IMR-90 (cell line): Measurements from ENCODE around the gene ERRFI1. TPM values are rescaled to one million over a fixed set of nuclear protein-coding genes. Genes with fewer than 3 reads are reported as not detected.

Experiments
- ATAC-seq: fragments of 200-7000 bp; cut with Tn5 transposase; 2 replicates; pipeline ENCODE4 v1.9.1; 2020; ENCODE audit warnings: low read depth, mild to moderate bottlenecking, moderate library complexity
- BruUV-seq: library from RNA; stranded (reverse); fragments of 400-500 nt; replicated peaks from 2 replicates; lab custom pipeline; 2021; lab: Mats Ljungman, UMichigan
- CTCF ChIA-PET: fragments of 300-600 bp; formaldehyde crosslinking; extraction: SDS; loops from one replicate; lab custom pipeline; 2021; ENCODE audit warnings: antibody characterized with exemption; lab: Yijun Ruan, JAX
- POLR2A ChIA-PET: fragments of 300-600 bp; sonication (Branson Sonifier 250); formaldehyde crosslinking; loops from one replicate; lab custom pipeline; 2022; ENCODE audit warnings: antibody characterized with exemption; ENCODE audit not compliant: unreplicated experiment; lab: Charles Lee
- DNase-seq: peaks from one replicate; pipeline ENCODE4 v3.0.0; 2013
- H2AFZ ChIP-seq: replicated peaks from 2 replicates; pipeline ENCODE3; 2013; ENCODE audit warnings: low read length, mild to moderate bottlenecking; ENCODE audit not compliant: poor library complexity
- H2AK5ac ChIP-seq: 2 replicates; pipeline ENCODE4 v1.6.1; 2013; ENCODE audit warnings: low read depth, low read length, inconsistent platforms
- H2AK9ac ChIP-seq: replicated peaks from 2 replicates; pipeline ENCODE3; 2013; ENCODE audit warnings: mild to moderate bottlenecking, low read depth, low read length, moderate library complexity; ENCODE audit not compliant: poor library complexity
- H2BK120ac ChIP-seq: 2 replicates; pipeline ENCODE4 v1.6.1; 2013; ENCODE audit warnings: low read depth, low read length, inconsistent platforms
- H2BK15ac ChIP-seq: 3 replicates; pipeline ENCODE4 v1.6.1; 2013; ENCODE audit warnings: low read depth, low read length, inconsistent platforms
- H2BK20ac ChIP-seq: 2 replicates; pipeline ENCODE4 v1.6.1; 2013; ENCODE audit warnings: low read depth, mild to moderate bottlenecking, inconsistent platforms, low read length, moderate library complexity
- H2BK5ac ChIP-seq: 2 replicates; pipeline ENCODE4 v1.6.1; 2013; ENCODE audit warnings: mild to moderate bottlenecking, low read depth, low read length, inconsistent platforms; ENCODE audit not compliant: poor library complexity, severe bottlenecking
- H3K14ac ChIP-seq: replicated peaks from 2 replicates; pipeline ENCODE4 v1.6.1; 2013; ENCODE audit warnings: low read depth, low read length, inconsistent platforms
- H3K18ac ChIP-seq: 2 replicates; pipeline ENCODE4 v1.6.1; 2013; ENCODE audit warnings: low read depth, low read length, control low read depth
- H3K23ac ChIP-seq: 2 replicates; pipeline ENCODE4 v1.6.1; 2013; ENCODE audit warnings: low read depth, low read length, inconsistent platforms
- H3K27ac ChIP-seq: 2 replicates; pipeline ENCODE4 v1.5.1; 2013; ENCODE audit warnings: mild to moderate bottlenecking, control low read depth, low read length; ENCODE audit not compliant: insufficient read depth
- H3K27me3 ChIP-seq: 2 replicates; pipeline ENCODE4 v1.6.1; 2013; ENCODE audit warnings: low read length; ENCODE audit not compliant: control insufficient read depth, insufficient read depth
- H3K36me3 ChIP-seq: 2 replicates; pipeline ENCODE4 v1.6.1; 2013; ENCODE audit warnings: low read length, mixed read lengths; ENCODE audit not compliant: control insufficient read depth, insufficient read depth
- H3K4ac ChIP-seq: 2 replicates; pipeline ENCODE4 v1.6.1; 2013; ENCODE audit warnings: low read depth, low read length, inconsistent platforms
- H3K4me1 ChIP-seq: 2 replicates; pipeline ENCODE4 v1.6.1; 2013; ENCODE audit warnings: low read length, mixed read lengths; ENCODE audit not compliant: control insufficient read depth, insufficient read depth
- H3K4me2 ChIP-seq: 2 replicates; pipeline ENCODE4 v1.6.1; 2013; ENCODE audit warnings: low read depth, mild to moderate bottlenecking, control low read depth, low read length, moderate library complexity
- H3K4me3 ChIP-seq: 2 replicates; pipeline ENCODE4 v1.5.1; 2013; ENCODE audit warnings: low read depth, mild to moderate bottlenecking, control low read depth, low read length, moderate library complexity; ENCODE audit not compliant: insufficient read depth
- H3K56ac ChIP-seq: 2 replicates; pipeline ENCODE4 v1.6.1; 2013; ENCODE audit warnings: low read length, inconsistent platforms; ENCODE audit not compliant: insufficient read depth; ENCODE audit errors: extremely low read depth
- H3K79me1 ChIP-seq, 2 experiments: 2 replicates each; pipeline ENCODE4 v1.6.1; 2013; ENCODE audit warnings: low read length in 2 of 2, inconsistent platforms in 1 of 2, low read depth in 1 of 2
- H3K9ac ChIP-seq: 2 replicates; pipeline ENCODE4 v1.6.1; 2013; ENCODE audit warnings: low read depth, low read length, control low read depth
- H3K9me1 ChIP-seq: 2 replicates; pipeline ENCODE4 v1.6.1; 2013; ENCODE audit warnings: low read length, inconsistent platforms; ENCODE audit not compliant: insufficient read depth
- H3K9me3 ChIP-seq: 2 replicates; pipeline ENCODE4 v1.6.1; 2013; ENCODE audit warnings: low read length; ENCODE audit not compliant: control insufficient read depth, insufficient read depth
- H4K20me1 ChIP-seq: 2 replicates; pipeline ENCODE4 v1.6.1; 2013; ENCODE audit warnings: low read length, inconsistent platforms; ENCODE audit not compliant: insufficient read depth
- H4K5ac ChIP-seq: 2 replicates; pipeline ENCODE4 v1.6.1; 2013; ENCODE audit warnings: mild to moderate bottlenecking, low read depth, low read length, control low read depth
- H4K8ac ChIP-seq, 2 experiments: 2 replicates each; pipeline ENCODE4 v1.6.1; 2013; ENCODE audit warnings: low read depth in 2 of 2, low read length in 2 of 2, control low read depth in 1 of 2, inconsistent platforms in 1 of 2
- H4K91ac ChIP-seq: 2 replicates; pipeline ENCODE4 v1.6.1; 2013; ENCODE audit warnings: low read depth, low read length, inconsistent platforms; ENCODE audit not compliant: insufficient read depth
- BHLHE40 ChIP-seq: fragments of 150-350 bp; IDR thresholded peaks from 2 replicates; pipeline ENCODE4 v1.6.1; 2016; ENCODE audit warnings: mild to moderate bottlenecking, low read depth, low read length
- CEBPB ChIP-seq: IDR thresholded peaks from 2 replicates; pipeline ENCODE4 v1.6.1; 2012; ENCODE audit warnings: low read depth, low read length, improper control_type of control experiment
- CHD1 ChIP-seq: IDR thresholded peaks from 2 replicates; pipeline ENCODE4 v1.6.1; 2012; ENCODE audit warnings: low read depth, low read length, improper control_type of control experiment
- CTCF ChIP-seq: conservative IDR thresholded peaks from 2 replicates; pipeline ENCODE4 v1.5.1; 2012; ENCODE audit warnings: mild to moderate bottlenecking, low read depth, low read length, improper control_type of control experiment
- FOS ChIP-seq: fragments of 150-350 bp; IDR thresholded peaks from 2 replicates; pipeline ENCODE4 v1.6.1; 2016; ENCODE audit warnings: low read depth, low read length
- MAZ ChIP-seq: IDR thresholded peaks from 2 replicates; pipeline ENCODE4 v1.6.1; 2012; ENCODE audit warnings: low read depth, mild to moderate bottlenecking, low read length, improper control_type of control experiment, moderate library complexity, borderline replicate concordance
- MXI1 ChIP-seq: IDR thresholded peaks from 2 replicates; pipeline ENCODE4 v1.6.1; 2012; ENCODE audit warnings: low read depth, mild to moderate bottlenecking, low read length, moderate library complexity, borderline replicate concordance
- NFE2L2 ChIP-seq: fragments of 150-350 bp; IDR thresholded peaks from 2 replicates; pipeline ENCODE4 v1.6.1; 2016; ENCODE audit warnings: low read depth, mild to moderate bottlenecking, low read length
- POLR2A ChIP-seq: IDR thresholded peaks from 2 replicates; pipeline ENCODE4 v1.6.1; 2012; ENCODE audit warnings: mild to moderate bottlenecking, low read depth, low read length
- RAD21 ChIP-seq: IDR thresholded peaks from 2 replicates; pipeline ENCODE4 v1.6.1; 2012; ENCODE audit warnings: low read length, improper control_type of control experiment
- RCOR1 ChIP-seq: IDR thresholded peaks from 2 replicates; pipeline ENCODE4 v1.6.1; 2012; ENCODE audit warnings: mild to moderate bottlenecking, low read length, improper control_type of control experiment; ENCODE audit not compliant: insufficient replicate concordance
- RFX5 ChIP-seq: IDR thresholded peaks from 2 replicates; pipeline ENCODE4 v1.8.0; 2012; ENCODE audit warnings: low read depth, mild to moderate bottlenecking, low read length, moderate library complexity
- SMC3 ChIP-seq: fragments of 150-350 bp; IDR thresholded peaks from 2 replicates; pipeline ENCODE4 v1.6.1; 2016; ENCODE audit warnings: low read depth, mild to moderate bottlenecking, antibody characterized with exemption, low read length, moderate library complexity
- USF2 ChIP-seq: fragments of 150-350 bp; IDR thresholded peaks from 2 replicates; pipeline ENCODE4 v1.6.1; 2017; ENCODE audit warnings: mild to moderate bottlenecking, antibody characterized with exemption, low read length, low read depth
- WGBS, 2 experiments: methylation state at CpG; one replicate each; pipeline versions ENCODE4 v1.1.5 to v1.1.7; 2013; ENCODE audit warnings: missing lambda C conversion rate in 2 of 2; ENCODE audit not compliant: insufficient read length in 1 of 2; ENCODE audit errors: extremely low coverage in 2 of 2; 5-methylcytosine and 5-hydroxymethylcytosine counted together
- dilution Hi-C: fragments of 300-500 bp; cut with HindIII; formaldehyde crosslinking; loops from one replicate; pipeline ENCODE4 v1.14.3; 2018; ENCODE audit warnings: low sequenced_read_pairs; ENCODE audit not compliant: unreplicated experiment
- in situ Hi-C: fragments of 300-500 bp; cut with MboI; formaldehyde crosslinking; loops from 3 replicates; pipeline ENCODE4 v1.14.3; 2019; ENCODE audit warnings: low sequenced_read_pairs, inconsistent platforms, mixed read lengths
- intact Hi-C: fragments of 100-400 bp; cut with micrococcal nuclease; formaldehyde crosslinking; loops from 2 replicates; pipeline ENCODE4 v1.10.0; 2022
- polyA plus RNA-seq, 3 experiments: library from polyadenylated mRNA; depleted of rRNA; stranded (reverse); fragments of >200 nt; gene quantifications; 2 replicates each; pipeline ENCODE4 v1.2.3, GENCODE V29; 2012; ENCODE audit warnings: low replicate concordance in 1 of 3
- total RNA-seq: library from RNA; depleted of rRNA; stranded (reverse); fragments of >200 nt; gene quantifications from 2 replicates; pipeline ENCODE4 v1.2.3, GENCODE V29; 2012

The ERRFI1 gene
- total and polyA plus RNA-seq, 2 of the 4 experiments (the other 2 are of a cell fraction), result 101 to 145 TPM

GRCh38 chr1:8009043-8010002, 16.8 kb downstream of the ERRFI1 start:
- H4K20me1 ChIP-seq, result peaks cover 32% of the 10 kb centered on the region
- 0 out of 2 replicates have a peak overlapping the region, but pooled peaks have one; percentile 7 for H3K4ac ChIP-seq
- no peak overlapping the region for H3K23ac ChIP-seq
- H4K8ac ChIP-seq, result no peak overlapping the region; a peak in 1 of 4 replicates
- DNase-seq (no peak), ATAC-seq (no peak)
- H2AK9ac ChIP-seq, result no peak overlapping the region
- H3K4me2 ChIP-seq, result no peak overlapping the region
- H3K79me1 ChIP-seq, result peaks cover 28 to 48% of the 10 kb centered on the region in 2 experiments
- ChIA-PET CTCF (no interaction called here), POLR2A (no interaction called here)
- peaks cover 9% of the 10 kb centered on the region for H3K4me1 ChIP-seq
- no peak overlapping the region for H3K9ac ChIP-seq
- H4K91ac ChIP-seq, result no peak overlapping the region
- H3K27ac ChIP-seq, result no peak overlapping the region
- TF ChIP-seq BHLHE40 (no peak), RAD21 (no peak), MXI1 (no peak), POLR2A (no peak), NFE2L2 (no peak), RFX5 (no peak), MAZ (no peak), USF2 (no peak), SMC3 (no peak), RCOR1 (no peak), FOS (no peak), CEBPB (no peak), CHD1 (no peak), CTCF (no peak)
- no peak overlapping the region for H2BK15ac ChIP-seq
- H3K14ac ChIP-seq, result no peak overlapping the region
- in situ Hi-C loops, result no loop called here
- WGBS, 2 experiments, result 96% methylated on average over 3 of the region's 18 CpGs; no CpG with 5 or more reads in 1 of the 2 experiments
- no peak overlapping the region for H3K56ac ChIP-seq
- peaks cover 1% of the 10 kb centered on the region for H3K9me1 ChIP-seq
- no peaks in the 10 kb centered on the region for H3K27me3 ChIP-seq
- no TSS peak for BruUV-seq
- dilution Hi-C loops, result loop anchor here (25.0 kb wide), 1 partner anchor 303 kb away; the partner anchor contains the start of gene SLC45A1
- no peak overlapping the region for H2AK5ac ChIP-seq
- no peak overlapping the region for H2BK20ac ChIP-seq
- H3K18ac ChIP-seq, result no peak overlapping the region
- intact Hi-C loops, result no loop called here
- H4K5ac ChIP-seq, result no peak overlapping the region
- no peak overlapping the region for H2AFZ ChIP-seq
- H3K9me3 ChIP-seq, result no peaks in the 10 kb centered on the region
- H3K4me3 ChIP-seq, result no peak overlapping the region
- H3K36me3 ChIP-seq, result peaks cover 40% of the 10 kb centered on the region
- H2BK120ac ChIP-seq, result no peak overlapping the region
- no peak overlapping the region for H2BK5ac ChIP-seq
